22Rv1 (cell line): Measurements from ENCODE around the gene PAPPA2.

Experiments
- CTCF ChIP-seq: fragments of 450-650 bp; IDR thresholded peaks from 2 replicates; pipeline ENCODE4 v1.5.1; 2017; ENCODE audit warnings: mild to moderate bottlenecking
- ZFX ChIP-seq: fragments of 450-650 bp; IDR thresholded peaks from 2 replicates; pipeline ENCODE4 v1.6.1; 2017; ENCODE audit warnings: antibody characterized with exemption, borderline replicate concordance

GRCh38 chr1:176854758-176855745 lies 392.1 kb downstream of the PAPPA2 start:
- TF ChIP-seq CTCF (no peak), ZFX (no peak)
